Activated T-helper 1 cell treated with Interleukin-2 at 50 U/mL for 16 hours (primary cell): ENCODE results near the gene BEND2.
"Not testable (repeated sequence)": the region's sequence is repeated elsewhere in the genome, so short reads cannot be mapped to it uniquely, and the experiment has no call there.

ENCODE experiments used
- DNase-seq: peaks from one replicate; pipeline ENCODE4 v3.0.0-alpha.2; 2020; ENCODE audit warnings: low read depth

The BEND2 gene

DNA sequence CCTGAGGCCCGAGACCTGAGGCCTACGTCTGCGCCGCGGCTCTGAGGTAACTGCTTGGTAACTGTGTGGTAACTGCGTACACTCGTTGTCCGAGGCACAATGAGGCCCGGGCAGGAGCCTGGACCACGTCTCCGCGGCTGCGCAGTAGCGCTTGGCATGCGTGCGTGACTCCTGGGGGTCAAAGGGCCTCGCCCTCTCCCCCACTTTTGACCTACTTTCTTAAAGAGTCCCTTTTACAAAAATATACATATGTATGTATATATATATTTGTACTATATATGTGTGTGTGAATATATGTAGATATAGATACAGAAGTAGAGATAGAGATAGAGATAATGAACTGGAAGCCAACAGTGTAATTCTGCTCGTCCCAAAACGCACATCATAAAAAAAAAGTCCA, at the start of gene BEND2:
BEND2 (minus strand) TSS at position 101 of the 400 bp plus-strand sequence. CDS start 136 bp downstream, outside the sequence.
- DNase-seq = no peak

DNA sequence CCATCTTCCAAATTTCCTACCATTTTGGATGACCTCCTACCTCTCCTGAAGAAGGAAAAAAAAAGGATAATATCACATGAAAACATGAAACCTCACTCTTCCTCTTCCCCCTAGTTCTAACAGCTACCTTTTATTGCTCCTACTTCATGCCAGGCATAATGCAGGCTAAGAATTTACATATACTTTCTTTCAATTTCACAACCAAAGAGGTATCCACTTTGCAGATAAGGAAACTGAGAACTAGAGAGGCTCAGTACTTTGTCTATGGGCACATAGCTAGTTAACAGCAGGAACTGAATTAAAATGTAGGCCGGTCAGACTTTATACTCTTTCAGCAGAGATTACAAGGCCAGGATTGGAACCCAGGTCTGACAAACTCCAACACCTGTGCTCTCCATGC, 34.4 kb upstream of the BEND2 start:
- DNase-seq = no peak

DNA sequence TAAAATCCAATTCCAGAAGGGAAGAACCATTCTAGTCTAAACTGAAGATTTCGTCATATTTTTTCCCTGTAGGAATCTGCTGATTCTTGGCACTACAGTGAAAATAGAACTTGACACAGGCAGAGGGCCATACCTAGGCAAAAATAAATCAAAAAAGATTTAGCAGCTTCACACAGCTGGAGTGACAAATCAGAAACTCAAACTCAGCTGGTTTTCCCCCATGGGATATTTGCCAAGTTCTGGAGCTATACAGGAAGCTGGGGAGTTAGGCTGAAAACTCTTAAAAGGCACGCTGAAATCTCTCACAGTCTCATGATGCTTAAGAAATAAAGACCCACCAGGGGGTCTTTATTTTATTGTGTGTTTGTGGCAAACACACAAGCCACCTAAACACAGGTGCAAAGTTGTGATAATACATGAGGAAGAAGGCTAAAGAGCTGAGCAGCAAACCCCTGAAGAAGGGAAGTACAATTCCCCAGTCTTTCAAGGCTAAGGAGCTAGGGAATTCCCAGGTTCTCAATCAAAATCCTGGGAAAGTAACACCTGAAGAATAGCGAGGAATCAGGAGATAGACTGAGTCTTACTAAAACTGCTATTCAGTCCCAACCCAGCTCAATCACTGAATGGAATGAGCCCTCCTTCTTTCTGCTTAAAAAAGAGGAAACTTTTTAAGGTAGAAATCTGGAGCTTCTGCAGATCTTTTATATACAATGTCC, 32.1 kb upstream of the BEND2 start:
- DNase-seq = no peak

DNA sequence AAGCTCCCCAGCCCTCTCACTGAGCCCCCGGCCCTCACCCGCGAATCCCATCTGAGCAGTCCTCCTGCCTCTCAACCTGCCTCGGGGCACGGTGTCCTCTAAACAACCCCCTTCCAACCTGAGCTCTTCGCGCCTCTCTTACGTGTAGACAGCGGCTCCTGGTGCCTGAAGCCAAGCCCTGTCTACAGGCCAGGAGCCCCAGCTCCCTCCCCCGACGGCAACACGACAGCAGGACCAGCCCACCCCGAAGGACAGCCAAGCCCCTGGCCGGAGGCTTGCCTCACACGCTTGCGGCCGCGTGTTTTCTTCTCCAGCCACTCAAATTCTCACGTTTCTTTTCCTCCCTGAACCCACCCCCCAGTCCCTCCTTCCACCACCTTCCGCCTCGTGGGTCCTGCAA, 9.0 kb upstream of the BEND2 start:
- DNase-seq = not testable (repeated sequence)

DNA sequence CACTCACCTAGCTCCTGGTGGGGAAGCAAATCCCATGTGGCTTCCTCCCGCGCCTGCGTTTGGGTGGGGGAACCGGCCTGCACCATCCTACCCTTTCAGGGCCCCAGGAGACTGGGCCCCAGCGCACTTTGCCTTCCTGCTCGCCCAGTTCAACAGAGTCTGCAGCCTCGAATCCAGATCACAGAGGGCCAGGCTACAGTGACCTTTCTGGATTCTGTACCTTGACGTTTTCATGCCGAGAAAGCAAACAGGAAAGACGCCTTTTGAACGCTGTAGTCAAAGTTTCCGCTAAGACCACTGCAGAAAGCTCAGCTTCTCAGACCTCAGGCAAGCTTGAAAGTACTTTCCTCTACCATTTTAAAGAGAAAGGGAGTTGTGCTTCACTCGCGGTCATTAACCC, 7.4 kb upstream of the BEND2 start:
- no peak for DNase-seq

DNA sequence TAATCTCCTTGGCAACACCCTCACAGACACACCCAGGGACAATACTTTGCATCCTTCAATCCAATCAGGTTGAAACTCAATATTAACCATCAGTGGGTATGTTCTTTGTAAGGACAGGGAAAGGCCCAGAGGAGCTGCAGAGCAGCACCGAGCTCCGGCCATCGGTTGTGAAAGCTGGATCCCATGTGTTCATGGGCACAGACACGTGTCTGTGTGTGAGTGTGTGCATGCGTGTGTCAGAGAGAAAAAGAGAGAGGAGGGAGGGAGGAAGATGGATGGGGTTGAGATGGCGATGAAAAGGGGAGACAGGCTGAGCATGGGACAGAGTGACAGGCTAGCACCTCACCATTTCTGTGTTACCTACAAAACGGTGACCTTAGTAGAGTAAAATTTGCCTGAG, 6.8 kb upstream of the BEND2 start:
- no peak for DNase-seq

DNA sequence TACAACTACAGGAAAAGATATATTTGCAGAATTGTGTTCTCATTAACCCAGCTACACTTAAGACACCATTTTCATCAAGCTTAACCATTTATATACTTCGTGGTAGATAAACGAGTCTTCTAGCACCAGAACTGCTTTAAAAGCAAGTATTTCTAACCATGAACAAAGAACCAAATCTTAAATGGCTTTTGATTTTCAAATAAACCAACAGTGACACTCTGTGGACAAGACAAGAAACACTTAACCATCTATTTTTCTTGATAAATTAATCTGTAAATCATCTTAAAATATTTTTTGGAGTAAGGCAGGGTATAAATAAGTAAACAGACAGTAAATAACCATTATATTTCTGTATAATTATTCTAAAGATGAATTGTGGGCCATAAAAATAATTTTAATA, 10.2 kb downstream of the BEND2 start:
- DNase-seq = no peak

DNA sequence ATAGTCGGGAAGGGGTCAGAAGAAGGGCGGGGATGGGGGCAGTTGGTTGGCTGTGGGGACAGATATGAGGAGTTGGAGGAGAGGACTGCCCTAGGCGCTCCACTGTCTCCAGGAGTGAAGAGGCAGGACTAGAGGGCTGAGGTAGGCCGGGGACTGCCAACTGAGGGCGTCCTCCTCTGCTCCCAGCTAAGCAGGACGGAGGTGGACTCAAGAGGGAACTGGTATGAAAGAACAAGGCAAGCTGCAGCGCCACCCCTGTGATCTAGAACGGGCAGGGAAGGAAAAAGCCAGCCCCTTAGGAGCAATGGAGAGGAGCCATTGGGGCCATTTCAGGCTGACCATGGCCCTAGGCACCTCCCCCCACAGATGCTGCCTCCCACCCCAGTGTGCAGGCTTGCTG, 14.0 kb downstream of the BEND2 start:
- no peak for DNase-seq

DNA sequence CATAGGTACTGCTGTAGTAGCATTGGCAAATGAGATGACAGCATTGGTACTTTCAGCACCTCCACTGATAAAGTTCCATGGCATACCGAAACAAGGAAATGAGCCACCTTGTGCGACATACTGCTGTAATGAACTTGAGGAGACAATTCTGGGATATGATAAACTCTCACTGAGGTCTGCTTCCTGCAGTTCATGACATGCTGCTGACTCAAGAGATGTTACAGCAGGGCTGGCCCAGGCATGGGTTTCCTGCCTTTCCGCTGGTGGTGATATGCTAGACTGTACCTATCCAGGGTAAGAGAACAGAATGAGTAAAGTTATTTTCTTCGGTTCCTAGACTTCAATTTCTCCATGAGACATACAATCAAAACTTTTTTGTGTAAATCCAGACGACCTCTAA, 17.1 kb downstream of the BEND2 start:
- no peak for DNase-seq

DNA sequence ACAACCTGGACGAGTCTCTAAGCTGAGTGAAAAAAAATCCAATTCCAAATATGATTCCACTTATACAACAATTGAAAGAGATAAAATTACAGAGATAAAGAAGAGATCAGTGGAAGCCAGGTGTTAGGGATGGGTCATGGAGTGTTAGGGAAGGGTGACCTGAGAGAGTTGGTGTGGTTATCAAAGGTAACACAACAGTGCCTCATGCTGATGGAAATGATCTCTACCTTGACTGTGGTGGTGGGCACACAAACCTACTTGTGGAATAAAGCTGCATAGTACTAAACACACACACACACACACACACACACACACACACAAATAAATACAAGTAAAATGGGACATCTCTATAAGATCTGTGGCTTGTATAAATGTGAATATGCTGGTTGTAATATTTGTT, 26.0 kb downstream of the BEND2 start:
- no peak for DNase-seq

DNA sequence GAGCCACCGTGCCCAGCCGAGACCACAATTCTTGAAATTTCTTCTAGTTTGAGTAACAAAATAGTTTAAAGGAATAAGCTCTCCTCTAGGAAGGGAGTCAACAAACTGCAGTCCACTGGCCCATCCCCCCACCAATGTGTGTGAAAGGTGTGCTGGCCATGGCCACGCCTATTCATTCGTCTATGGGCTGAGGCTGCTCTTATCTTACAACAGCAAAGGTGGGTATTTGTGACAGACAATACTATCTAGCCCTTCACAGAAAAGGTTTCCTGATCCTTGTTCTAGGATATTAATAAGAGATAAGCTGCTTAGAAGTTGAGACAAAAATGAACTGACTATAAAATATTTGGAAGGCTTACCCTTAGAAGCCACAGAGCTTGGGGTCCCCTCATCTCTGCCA, 41.2 kb downstream of the BEND2 start:
- no peak for DNase-seq

DNA sequence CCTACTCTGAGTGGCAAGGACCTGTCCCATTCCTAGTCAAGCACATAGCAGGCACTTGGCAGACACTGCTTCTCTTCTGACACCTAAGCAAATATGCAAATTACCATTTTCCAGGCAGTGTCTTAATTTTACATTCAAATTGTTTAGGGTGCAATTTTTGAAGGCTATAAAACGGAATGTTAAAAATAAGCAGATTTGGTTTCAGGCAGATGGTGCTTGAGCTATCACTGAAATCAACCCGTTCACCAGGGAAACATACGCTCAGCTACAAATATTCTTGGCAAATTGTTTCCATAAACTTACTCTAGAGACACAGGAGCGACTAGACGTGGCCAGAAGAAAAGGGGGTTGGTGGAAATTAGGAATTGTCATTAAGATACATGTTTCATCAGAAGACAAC, 45.7 kb downstream of the BEND2 start:
- DNase-seq = no peak

DNA sequence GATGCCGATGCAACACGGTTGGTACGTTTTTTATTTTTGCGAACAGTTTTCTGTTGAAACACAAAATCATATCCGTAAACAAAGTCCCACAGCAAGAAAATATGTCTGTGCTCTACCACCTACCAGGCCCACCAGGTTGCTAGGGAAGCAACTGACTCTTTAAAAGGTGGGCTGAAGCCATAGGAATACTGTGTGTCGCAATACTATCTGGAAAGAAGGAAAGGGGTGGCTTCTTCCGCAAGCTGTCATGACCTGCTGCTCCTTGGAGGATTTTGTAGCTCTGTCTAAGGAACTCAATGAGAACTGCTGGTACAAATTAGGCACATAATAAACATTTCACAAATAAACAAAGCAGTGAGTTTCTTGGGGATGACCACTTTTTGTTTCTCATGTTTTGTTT, 46.5 kb downstream of the BEND2 start:
- no peak for DNase-seq

DNA sequence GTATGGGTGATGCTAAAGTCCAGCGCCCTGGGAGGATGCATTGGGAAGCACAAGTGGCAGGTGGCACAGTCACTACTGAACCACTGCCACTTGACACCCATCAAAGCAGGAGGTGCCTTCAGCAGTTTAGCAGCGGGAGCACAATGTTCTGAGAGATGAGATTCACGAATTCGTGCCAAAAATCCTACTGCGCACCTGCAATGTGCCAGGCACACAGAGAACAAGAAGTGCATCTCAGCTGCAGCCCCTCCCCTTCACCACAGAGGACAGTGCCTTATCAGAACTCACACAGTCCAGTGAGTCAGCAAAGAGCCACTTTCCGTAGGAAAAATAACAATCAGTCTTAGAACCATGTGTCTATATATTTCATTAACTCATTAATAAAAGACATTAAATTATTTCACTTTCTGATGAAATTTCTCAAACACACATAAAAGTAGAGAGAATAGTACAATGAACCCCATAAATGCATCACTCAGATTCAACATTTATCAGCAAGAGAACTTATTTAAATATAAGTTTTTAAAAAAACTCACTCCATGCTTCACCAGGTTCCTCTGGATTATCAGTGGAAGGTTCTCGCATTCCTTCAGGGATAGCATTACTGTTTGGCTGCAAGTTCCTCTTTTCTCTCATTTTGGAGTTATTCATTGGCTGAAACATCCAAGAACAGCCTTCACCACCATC, 47.0 kb downstream of the BEND2 start:
- no peak for DNase-seq

DNA sequence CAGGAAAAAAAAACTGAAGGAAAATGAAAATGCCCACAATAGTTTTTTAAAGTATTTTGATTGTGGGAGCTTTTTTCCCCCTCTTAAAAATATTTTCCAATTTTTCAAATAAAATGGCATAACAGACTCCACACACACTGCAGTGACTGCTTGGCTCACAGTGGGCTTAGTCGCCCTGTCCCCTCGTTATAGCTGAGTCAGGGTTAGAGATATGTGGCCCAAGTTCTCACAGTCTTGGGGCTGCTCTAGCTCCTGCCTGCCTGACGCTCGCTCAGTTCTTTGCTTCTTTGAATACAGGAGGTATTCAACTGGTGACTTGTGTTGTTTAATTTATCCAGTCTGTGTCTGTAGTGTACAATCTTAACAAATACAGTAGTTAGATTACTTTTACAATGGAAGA, 47.7 kb downstream of the BEND2 start:
- no peak for DNase-seq

DNA sequence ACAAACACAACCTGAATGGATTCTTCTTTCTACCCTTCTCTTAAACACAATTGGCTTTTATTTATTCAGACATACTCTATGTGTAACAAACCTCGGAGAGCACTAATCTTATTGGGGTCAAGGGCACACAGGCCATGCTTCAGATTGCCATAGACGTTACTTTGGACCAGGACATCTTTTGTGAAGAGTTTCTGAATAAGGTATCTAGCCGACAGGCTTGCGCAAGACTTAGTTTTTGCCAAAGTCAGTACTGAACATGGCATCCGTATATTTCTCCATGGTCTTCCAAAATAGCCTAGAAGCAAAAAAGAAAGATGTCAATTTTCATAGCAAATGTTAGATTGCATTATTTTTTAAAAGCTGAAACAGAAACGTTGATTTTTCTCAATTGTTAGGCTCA, 49.8 kb downstream of the BEND2 start:
- DNase-seq = no peak

DNA sequence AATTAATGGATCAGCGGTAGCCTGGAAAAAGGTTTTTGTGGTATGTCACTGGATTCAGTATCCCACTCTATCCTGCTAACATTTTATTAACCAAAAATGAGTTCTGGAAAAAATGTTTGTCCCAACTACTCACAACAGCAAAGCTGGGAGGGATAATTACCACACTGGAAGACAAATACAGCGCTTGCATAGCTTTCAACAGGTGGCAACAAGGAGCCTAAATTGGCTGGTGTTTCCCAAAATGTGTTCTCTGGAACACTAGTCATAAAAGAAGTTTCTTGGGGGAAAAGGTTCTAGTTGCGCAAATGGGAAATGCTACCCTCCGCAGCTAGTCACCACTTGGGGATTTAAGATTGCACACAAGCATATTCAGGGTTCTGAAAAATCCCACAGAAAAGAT, 54.6 kb downstream of the BEND2 start:
- no peak for DNase-seq

DNA sequence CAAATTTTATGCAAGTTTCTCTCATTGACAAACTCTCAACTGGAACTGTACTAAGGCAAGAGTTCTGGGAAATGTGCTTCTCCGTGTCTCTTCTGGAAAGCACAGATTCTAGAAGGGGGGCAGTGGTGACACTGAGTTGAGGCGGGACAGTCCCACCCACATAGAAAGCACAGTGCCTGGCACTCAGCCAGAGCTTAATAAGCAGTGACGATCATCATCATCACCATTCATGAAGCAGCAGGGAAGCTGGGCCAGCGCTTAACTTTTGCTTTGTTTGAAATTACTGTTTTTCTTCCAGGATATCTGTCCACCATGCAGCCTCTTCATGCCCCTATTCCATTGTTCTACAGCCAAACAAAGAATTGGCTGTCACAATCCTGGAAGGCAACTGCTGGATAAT, 60.3 kb downstream of the BEND2 start:
- DNase-seq = no peak

DNA sequence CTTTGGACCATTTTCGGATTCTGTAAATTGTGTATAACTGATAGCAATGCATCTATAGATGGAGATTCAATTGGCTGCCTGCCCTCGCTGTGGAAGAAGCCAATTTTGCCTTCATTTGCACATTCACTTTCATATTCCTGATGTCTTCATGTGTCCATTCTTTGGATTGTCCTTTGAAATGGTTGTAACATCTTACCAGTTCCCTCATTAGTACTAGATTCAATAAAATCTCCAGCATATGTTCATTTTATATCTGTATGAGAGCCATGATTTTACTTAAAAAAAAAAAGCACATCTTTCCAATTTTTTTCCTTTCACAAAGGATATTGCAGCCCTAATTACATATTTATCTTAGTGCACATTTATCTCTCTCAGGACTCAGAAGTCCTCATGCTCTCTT, 61.7 kb downstream of the BEND2 start:
- no peak for DNase-seq

DNA sequence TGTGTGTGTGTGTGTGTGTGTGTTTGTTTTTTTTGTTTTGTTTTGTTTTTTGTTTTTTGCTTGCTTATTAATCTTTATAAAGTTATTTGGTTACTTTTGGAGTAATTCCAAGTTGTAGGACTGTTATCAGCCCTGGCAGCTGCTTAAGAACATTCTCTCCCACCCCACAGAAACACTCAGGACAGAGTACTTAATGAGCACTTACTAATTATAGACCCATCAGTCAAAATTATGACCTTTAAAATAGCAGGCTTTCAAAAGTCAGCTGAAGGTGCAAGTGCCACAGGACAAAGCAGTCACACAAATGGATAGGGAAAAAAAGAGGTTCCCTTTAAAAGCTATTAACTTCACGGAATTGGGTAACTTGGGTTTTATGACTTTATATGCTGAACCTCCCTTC, 69.0 kb downstream of the BEND2 start:
- DNase-seq = no peak

DNA sequence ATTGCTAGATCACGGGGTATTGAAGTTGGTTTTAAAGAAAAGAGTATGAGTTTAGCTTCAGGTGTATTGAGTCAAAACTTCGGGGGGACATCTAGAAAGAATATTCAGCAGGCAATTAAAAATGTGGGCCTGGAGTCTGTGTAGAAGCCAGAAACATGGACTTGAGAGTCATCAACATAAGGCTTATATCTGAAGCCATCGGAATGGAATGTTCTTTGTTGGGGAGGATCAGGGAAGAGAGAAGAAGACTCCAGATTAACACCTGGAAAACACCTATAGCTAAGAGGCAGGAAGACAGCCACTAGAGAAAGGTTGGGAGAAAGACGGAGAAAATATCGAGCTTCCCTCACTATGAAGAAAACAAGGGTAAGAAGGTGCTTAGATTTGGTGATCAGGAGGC, 69.5 kb downstream of the BEND2 start:
- DNase-seq = no peak

DNA sequence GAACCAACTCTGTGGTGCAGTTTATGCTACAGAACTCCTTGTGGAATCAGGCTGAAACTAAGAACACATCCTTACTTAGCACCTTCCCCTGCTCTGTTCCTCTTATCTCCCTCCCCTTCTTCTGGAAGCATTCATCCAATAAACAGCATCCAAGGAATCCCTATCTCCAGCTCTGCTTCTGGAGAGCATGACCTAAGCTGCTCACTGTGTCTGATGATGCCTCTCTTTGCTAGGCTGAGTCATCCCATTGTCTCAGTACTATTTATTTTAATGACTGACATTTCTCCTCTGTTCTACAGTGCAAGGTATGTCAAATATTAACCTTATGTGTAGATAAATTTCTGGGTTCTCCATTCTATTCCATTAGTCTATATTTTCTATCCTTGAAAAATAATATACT, 71.2 kb downstream of the BEND2 start:
- DNase-seq = no peak

DNA sequence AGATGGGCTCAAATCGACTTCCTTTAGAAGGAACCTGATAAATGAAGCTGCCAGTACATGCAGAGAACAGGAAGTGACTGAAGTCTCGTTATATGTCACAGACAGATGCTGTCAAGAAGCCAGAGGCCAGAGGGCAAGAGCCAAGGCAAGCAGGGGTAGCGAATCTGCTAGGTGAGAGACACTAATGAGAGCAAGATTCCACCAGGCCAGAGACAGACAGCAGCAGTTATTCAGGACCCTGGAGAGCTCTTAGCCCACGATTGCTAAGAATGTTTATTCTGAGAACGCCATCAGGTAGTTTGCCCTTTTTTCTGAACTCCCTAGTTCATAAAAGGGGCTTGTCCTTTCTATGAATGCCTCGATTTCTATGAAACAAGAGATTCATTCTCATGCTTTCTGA, 73.7 kb downstream of the BEND2 start:
- DNase-seq = no peak

DNA sequence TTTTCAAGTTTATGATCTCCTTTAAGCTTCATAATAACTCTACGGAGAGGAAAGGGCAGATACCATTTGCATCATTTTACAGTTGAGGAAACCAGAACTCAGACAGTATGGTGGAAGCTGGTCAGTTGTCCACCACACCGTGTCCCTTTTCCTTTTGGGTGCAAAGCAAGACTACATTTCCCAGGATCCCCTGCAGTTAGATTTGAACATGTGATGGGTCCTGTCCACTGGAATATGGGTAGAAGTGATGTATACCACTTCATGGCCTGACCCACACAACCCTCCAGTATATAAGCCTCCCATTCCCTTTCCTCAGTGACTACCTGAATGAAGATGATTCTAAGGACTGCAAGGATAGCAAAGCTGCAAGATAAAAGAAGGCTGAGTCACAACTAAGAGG, 74.7 kb downstream of the BEND2 start:
- no peak for DNase-seq
